HEK293 (cell line): ENCODE measurements around the gene RPL31.

ENCODE experiments used
- BCL11A ChIP-seq: fragments of 450-650 bp; formaldehyde crosslinking; IDR thresholded peaks from 2 replicates; pipeline ENCODE4 v1.5.1; 2016; ENCODE audit warnings: low read depth, missing biosample characterization, missing genetic modification characterization
- CTCF ChIP-seq: fragments of 450-650 bp; formaldehyde crosslinking; IDR thresholded peaks from 2 replicates; pipeline ENCODE4 v1.5.1; 2016; ENCODE audit warnings: missing biosample characterization, missing genetic modification characterization
- ELK4 ChIP-seq: IDR thresholded peaks from 2 replicates; pipeline ENCODE4 v1.6.1; 2011; ENCODE audit warnings: mild to moderate bottlenecking, low read depth, low read length, borderline replicate concordance
- RBAK ChIP-seq: fragments of 450-650 bp; formaldehyde crosslinking; IDR thresholded peaks from 2 replicates; pipeline ENCODE4 v1.5.1; 2016; ENCODE audit warnings: missing biosample characterization, missing genetic modification characterization
- REST ChIP-seq: fragments of 450-650 bp; formaldehyde crosslinking; IDR thresholded peaks from 2 replicates; pipeline ENCODE4 v1.5.1; 2016; ENCODE audit warnings: missing biosample characterization, missing genetic modification characterization
- SETDB1 ChIP-seq: IDR thresholded peaks from one replicate; pipeline ENCODE4 v1.6.1; 2017; ENCODE audit warnings: mild to moderate bottlenecking, low read length, moderate library complexity, mixed read lengths; ENCODE audit not compliant: insufficient read length
- TCF7L2 ChIP-seq: IDR thresholded peaks from 2 replicates; pipeline ENCODE4 v1.6.1; 2011; ENCODE audit warnings: low read depth, mild to moderate bottlenecking, inconsistent platforms, low read length, moderate library complexity, borderline replicate concordance
- ZBTB48 ChIP-seq: fragments of 450-650 bp; formaldehyde crosslinking; IDR thresholded peaks from 2 replicates; pipeline ENCODE4 v1.5.1; 2016; ENCODE audit warnings: missing biosample characterization, missing genetic modification characterization
- ZNF169 ChIP-seq: fragments of 450-650 bp; formaldehyde crosslinking; IDR thresholded peaks from 2 replicates; pipeline ENCODE4 v1.5.1; 2016; ENCODE audit warnings: missing biosample characterization, missing genetic modification characterization
- ZNF530 ChIP-seq: fragments of 450-650 bp; formaldehyde crosslinking; IDR thresholded peaks from 2 replicates; pipeline ENCODE4 v1.5.1; 2016; ENCODE audit warnings: low read depth, missing biosample characterization, missing genetic modification characterization
- ZNF571 ChIP-seq: fragments of 450-650 bp; formaldehyde crosslinking; IDR thresholded peaks from 2 replicates; pipeline ENCODE4 v1.5.0; 2017; ENCODE audit warnings: missing biosample characterization, missing genetic modification characterization

- no peak for TF ChIP-seq ELK4
- TF ChIP-seq CTCF: no peak
- no peak for TF ChIP-seq TCF7L2
- no peak for TF ChIP-seq ZNF530 (tag by site-specific recombination)
- TF ChIP-seq RBAK: no peak
- TF ChIP-seq SETDB1: no peak
- TF ChIP-seq ZNF571 (tag by site-specific recombination): no peak
- no peak for TF ChIP-seq ZBTB48 (tag by site-specific recombination)
- TF ChIP-seq ZNF169 (tag by site-specific recombination): no peak
- TF ChIP-seq REST (tag by site-specific recombination): no peak
- no peak for TF ChIP-seq BCL11A (tag by site-specific recombination)
Observed at GRCh38 chr2:101004620-101005325, 2.7 kb downstream of the RPL31 start.
